SK-N-SH treated with all-trans-retinoic acid at 6 μM for 48 hours (cell line): Measurements from ENCODE around the gene SKI.

Experiments used
- ATAC-seq: fragments of 200-7000 bp; cut with Tn5 transposase; 3 replicates; pipeline ENCODE4 v1.9.1; 2020; ENCODE audit warnings: mild to moderate bottlenecking, moderate library complexity
- ARNTL ChIP-seq: fragments of 450-650 bp; formaldehyde crosslinking; IDR thresholded peaks from 2 replicates; pipeline ENCODE4 v1.5.0; 2020; ENCODE audit warnings: low read depth, mild to moderate bottlenecking, moderate library complexity, borderline replicate concordance
- BACH2 ChIP-seq: fragments of 250-450 bp; sonication (Bioruptor Pico); IDR thresholded peaks from 2 replicates; pipeline ENCODE4 v1.9.0; 2021; ENCODE audit warnings: mild to moderate bottlenecking, borderline replicate concordance
- CREB5 ChIP-seq: fragments of 250-450 bp; sonication (Bioruptor Pico); IDR thresholded peaks from 2 replicates; pipeline ENCODE4 v1.5.1; 2020; ENCODE audit warnings: low read depth, mild to moderate bottlenecking, moderate library complexity
- CSDC2 ChIP-seq: fragments of 250-450 bp; sonication (Bioruptor Pico); IDR thresholded peaks from 2 replicates; pipeline ENCODE4 v1.5.0; 2020; ENCODE audit warnings: mild to moderate bottlenecking, moderate library complexity
- CSRNP3 ChIP-seq: fragments of 250-450 bp; sonication (Bioruptor Pico); IDR thresholded peaks from 2 replicates; pipeline ENCODE4 v1.5.1; 2021; ENCODE audit warnings: mild to moderate bottlenecking, moderate library complexity
- ESRRG ChIP-seq: fragments of 250-450 bp; sonication (Bioruptor Pico); IDR thresholded peaks from 2 replicates; pipeline ENCODE4 v1.6.1; 2021; ENCODE audit warnings: mild to moderate bottlenecking
- GLIS3 ChIP-seq: fragments of 250-450 bp; sonication (Bioruptor Pico); IDR thresholded peaks from 2 replicates; pipeline ENCODE4 v1.5.0; 2020; ENCODE audit warnings: mild to moderate bottlenecking, moderate library complexity
- ISL1 ChIP-seq: fragments of 250-450 bp; sonication (Bioruptor Pico); IDR thresholded peaks from 2 replicates; pipeline ENCODE4 v2.1.2; 2022; ENCODE audit warnings: mild to moderate bottlenecking, moderate library complexity
- OSR1 ChIP-seq: fragments of 250-450 bp; sonication (Bioruptor Pico); IDR thresholded peaks from 2 replicates; pipeline ENCODE4 v1.8.0; 2022; ENCODE audit warnings: moderate library complexity, mild to moderate bottlenecking, inconsistent platforms
- PATZ1 ChIP-seq: fragments of 250-450 bp; sonication (Bioruptor Pico); IDR thresholded peaks from 2 replicates; pipeline ENCODE4 v1.8.0; 2020; ENCODE audit warnings: mild to moderate bottlenecking, moderate library complexity, borderline replicate concordance
- POU6F1 ChIP-seq: fragments of 250-450 bp; sonication (Bioruptor Pico); IDR thresholded peaks from 2 replicates; pipeline ENCODE4 v1.8.0; 2021; ENCODE audit warnings: low read depth, mild to moderate bottlenecking, moderate library complexity, borderline replicate concordance
- PPARA ChIP-seq: fragments of 250-450 bp; sonication (Bioruptor Pico); IDR thresholded peaks from 2 replicates; pipeline ENCODE4 v1.5.0; 2020; ENCODE audit warnings: mild to moderate bottlenecking, borderline replicate concordance
- RARB ChIP-seq: fragments of 250-450 bp; sonication (Bioruptor Pico); IDR thresholded peaks from 2 replicates; pipeline ENCODE4 v1.8.0; 2021; ENCODE audit warnings: mild to moderate bottlenecking, moderate library complexity
- TCF4 ChIP-seq: fragments of 250-450 bp; sonication (Bioruptor Pico); IDR thresholded peaks from 2 replicates; pipeline ENCODE4 v1.8.0; 2021; ENCODE audit warnings: mild to moderate bottlenecking, moderate library complexity, borderline replicate concordance
- TOX ChIP-seq: fragments of 250-450 bp; sonication (Bioruptor Pico); IDR thresholded peaks from 2 replicates; pipeline ENCODE4 v1.8.0; 2021; ENCODE audit warnings: mild to moderate bottlenecking, moderate library complexity, borderline replicate concordance
- ZNF70 ChIP-seq: fragments of 450-650 bp; formaldehyde crosslinking; IDR thresholded peaks from 2 replicates; pipeline ENCODE4 v1.5.0; 2020; ENCODE audit warnings: mild to moderate bottlenecking, moderate library complexity
- ZNF8 ChIP-seq: fragments of 450-650 bp; formaldehyde crosslinking; IDR thresholded peaks from 2 replicates; pipeline ENCODE4 v1.5.0; 2020; ENCODE audit warnings: mild to moderate bottlenecking, moderate library complexity

Gene SKI

GRCh38 chr1:2193514-2194281 lies 34.4 kb upstream of the SKI start:
- ATAC-seq, result no peak
- TF ChIP-seq GLIS3, result no peak
- no peak for TF ChIP-seq RARB
- no peak for TF ChIP-seq PPARA (CRISPR knock-in tag)
- no peak for TF ChIP-seq ESRRG (CRISPR knock-in tag)
- no peak for TF ChIP-seq TOX
- no peak for TF ChIP-seq ARNTL (CRISPR knock-in tag)
- no peak for TF ChIP-seq TCF4 (CRISPR knock-in tag)

- peak; percentile 63 for ATAC-seq
- TF ChIP-seq ESRRG (CRISPR knock-in tag) (no peak), POU6F1 (CRISPR knock-in tag) (no peak), CREB5 (no peak)
Observed at GRCh38 chr1:2194319-2194897, 33.7 kb upstream of the SKI start, which contains the start of gene FAAP20. FAAP20 (minus strand) TSS chr1:2194772; CDS start chr1:2194749, 23 bp downstream.

GRCh38 chr1:2194898-2195673 lies 33.0 kb upstream of the SKI start:
- ATAC-seq, result peak; percentile 91

GRCh38 chr1:2195785-2196184 lies 32.3 kb upstream of the SKI start:
- no peak for TF ChIP-seq BACH2 (CRISPR knock-in tag)
- TF ChIP-seq ISL1 (CRISPR knock-in tag), result no peak
- TF ChIP-seq ZNF70, result no peak
- TF ChIP-seq ARNTL (CRISPR knock-in tag), result no peak
- TF ChIP-seq CSDC2 (CRISPR knock-in tag), result no peak
- TF ChIP-seq ESRRG (CRISPR knock-in tag), result no peak
- no peak for ATAC-seq

More at GRCh38 chr1:2194898-2195673, 33.0 kb upstream of the SKI start:
- TF ChIP-seq OSR1 (no peak), ARNTL (CRISPR knock-in tag) (no peak), PATZ1 (CRISPR knock-in tag) (peak; percentile 89)

- no peak for ATAC-seq
- TF ChIP-seq PPARA (CRISPR knock-in tag), result no peak
- no peak for TF ChIP-seq ZNF8 (CRISPR knock-in tag)
- TF ChIP-seq CSDC2 (CRISPR knock-in tag), result no peak
Observed at GRCh38 chr1:2196901-2197638, 31.0 kb upstream of the SKI start.

- TF ChIP-seq POU6F1 (CRISPR knock-in tag) (no peak), ESRRG (CRISPR knock-in tag) (no peak), CSRNP3 (no peak)
- no peak for ATAC-seq
Observed at GRCh38 chr1:2197707-2198165, 30.4 kb upstream of the SKI start.
